Loucy (cell line): ENCODE data around the gene PIM3.

Experiments
- H2AFZ ChIP-seq: fragments of 200-600 bp; sonication (generic); 2 replicates; pipeline ENCODE4 v1.6.0; 2016; ENCODE audit warnings: antibody characterized with exemption, mild to moderate bottlenecking, low read length, moderate library complexity
- H3F3A ChIP-seq: fragments of 200-600 bp; 2 replicates; pipeline ENCODE4 v1.6.0; 2016; ENCODE audit warnings: antibody characterized with exemption, low read depth, mild to moderate bottlenecking
- H3K27me3 ChIP-seq: fragments of 200-600 bp; sonication (generic); 2 replicates; pipeline ENCODE4 v1.6.1; 2014; ENCODE audit warnings: low read length, mild to moderate bottlenecking; ENCODE audit not compliant: insufficient read depth, poor library complexity, severe bottlenecking
- H3K36me3 ChIP-seq: fragments of 200-600 bp; sonication (generic); 2 replicates; pipeline ENCODE4 v1.6.1; 2016; ENCODE audit warnings: low read length; ENCODE audit not compliant: insufficient read depth
- H3K4me1 ChIP-seq: fragments of 200-600 bp; sonication (generic); 2 replicates; pipeline ENCODE4 v1.5.1; 2014; ENCODE audit warnings: low read length, mild to moderate bottlenecking; ENCODE audit not compliant: insufficient read depth, poor library complexity, severe bottlenecking
- H3K4me2 ChIP-seq: fragments of 200-600 bp; sonication (generic); 2 replicates; pipeline ENCODE4 v1.6.0; 2014; ENCODE audit warnings: antibody characterized with exemption, low read length, low read depth, mild to moderate bottlenecking; ENCODE audit not compliant: poor library complexity, severe bottlenecking
- H3K4me3 ChIP-seq: fragments of 200-600 bp; sonication (generic); 2 replicates; pipeline ENCODE4 v1.5.1; 2014; ENCODE audit warnings: low read length, mild to moderate bottlenecking, mixed read lengths; ENCODE audit not compliant: poor library complexity, severe bottlenecking
- H3K79me2 ChIP-seq: fragments of 200-600 bp; sonication (generic); 2 replicates; pipeline ENCODE4 v1.6.1; 2014; ENCODE audit warnings: low read length; ENCODE audit not compliant: insufficient read depth
- H3K9ac ChIP-seq: fragments of 200-600 bp; sonication (generic); 2 replicates; pipeline ENCODE4 v1.6.0; 2014; ENCODE audit warnings: mild to moderate bottlenecking, low read depth, low read length, moderate library complexity; ENCODE audit not compliant: poor library complexity, severe bottlenecking
- H3K9me2 ChIP-seq: fragments of 200-600 bp; sonication (generic); replicated peaks from 2 replicates; pipeline ENCODE4 v1.6.1; 2016; ENCODE audit warnings: low read depth, low read length, mixed read lengths
- H3K9me3 ChIP-seq: fragments of 200-600 bp; sonication (generic); 2 replicates; pipeline ENCODE4 v1.6.1; 2014; ENCODE audit warnings: mild to moderate bottlenecking, antibody characterized with exemption, low read length, low read depth; ENCODE audit not compliant: insufficient read depth
- H4K20me1 ChIP-seq: fragments of 200-600 bp; sonication (generic); 2 replicates; pipeline ENCODE4 v1.6.0; 2014; ENCODE audit warnings: antibody characterized with exemption, low read length, mild to moderate bottlenecking; ENCODE audit not compliant: insufficient read depth, poor library complexity, severe bottlenecking
- EZH2phosphoT487 ChIP-seq: fragments of 200-600 bp; IDR thresholded peaks from 2 replicates; pipeline ENCODE4 v1.6.1; 2018; ENCODE audit warnings: antibody characterized with exemption, mild to moderate bottlenecking, moderate library complexity, borderline replicate concordance
- TF ChIP-seq, protein P1 (sequence below): fragments of 200-600 bp; sonication (generic); conservative IDR thresholded peaks from 2 replicates; pipeline ENCODE4 v1.5.1; 2014; ENCODE audit warnings: mild to moderate bottlenecking, antibody characterized with exemption, low read length

Gene PIM3

DNA sequence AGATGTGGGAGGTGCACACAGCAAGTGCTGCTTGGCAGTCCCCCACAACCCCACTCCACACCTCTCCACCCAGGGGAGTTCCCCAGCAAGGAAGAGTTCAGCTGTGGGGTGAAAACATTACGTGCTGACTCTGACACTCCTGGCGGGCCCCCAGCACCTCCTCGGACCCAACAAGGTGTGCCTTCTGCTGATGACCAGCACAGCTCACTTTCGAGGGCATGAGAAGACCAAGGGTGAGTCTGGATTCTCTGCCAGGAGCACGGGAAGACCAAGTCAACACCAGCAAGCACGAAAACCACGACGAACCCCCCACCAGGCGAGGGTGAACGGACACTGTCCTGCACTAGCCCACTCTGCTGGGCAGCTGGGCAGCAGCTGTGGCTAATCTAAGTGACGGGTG lies 43.7 kb upstream of the PIM3 start:
- H3K9me2 ChIP-seq = no peaks in the 10 kb centered on the region
- peak overlapping the region; percentile 78 for H3K4me3 ChIP-seq
- no peak for TF ChIP-seq EZH2phosphoT487
- TF ChIP-seq, protein P1, sequence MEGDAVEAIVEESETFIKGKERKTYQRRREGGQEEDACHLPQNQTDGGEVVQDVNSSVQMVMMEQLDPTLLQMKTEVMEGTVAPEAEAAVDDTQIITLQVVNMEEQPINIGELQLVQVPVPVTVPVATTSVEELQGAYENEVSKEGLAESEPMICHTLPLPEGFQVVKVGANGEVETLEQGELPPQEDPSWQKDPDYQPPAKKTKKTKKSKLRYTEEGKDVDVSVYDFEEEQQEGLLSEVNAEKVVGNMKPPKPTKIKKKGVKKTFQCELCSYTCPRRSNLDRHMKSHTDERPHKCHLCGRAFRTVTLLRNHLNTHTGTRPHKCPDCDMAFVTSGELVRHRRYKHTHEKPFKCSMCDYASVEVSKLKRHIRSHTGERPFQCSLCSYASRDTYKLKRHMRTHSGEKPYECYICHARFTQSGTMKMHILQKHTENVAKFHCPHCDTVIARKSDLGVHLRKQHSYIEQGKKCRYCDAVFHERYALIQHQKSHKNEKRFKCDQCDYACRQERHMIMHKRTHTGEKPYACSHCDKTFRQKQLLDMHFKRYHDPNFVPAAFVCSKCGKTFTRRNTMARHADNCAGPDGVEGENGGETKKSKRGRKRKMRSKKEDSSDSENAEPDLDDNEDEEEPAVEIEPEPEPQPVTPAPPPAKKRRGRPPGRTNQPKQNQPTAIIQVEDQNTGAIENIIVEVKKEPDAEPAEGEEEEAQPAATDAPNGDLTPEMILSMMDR = no peak
- H2AFZ ChIP-seq = no peak overlapping the region
- H3K79me2 ChIP-seq = peaks cover 3% of the 10 kb centered on the region; the same call in 1 of the 2 replicates
- peaks cover 2% of the 10 kb centered on the region for H4K20me1 ChIP-seq
- H3K4me1 ChIP-seq = peaks cover 5% of the 10 kb centered on the region
- H3K36me3 ChIP-seq = no peaks in the 10 kb centered on the region
- no peaks in the 10 kb centered on the region for H3K27me3 ChIP-seq
- no peak overlapping the region for H3K9ac ChIP-seq
- peak overlapping the region; percentile 96 for H3K4me2 ChIP-seq
- H3F3A ChIP-seq = no peaks in the 10 kb centered on the region
- no peaks in the 10 kb centered on the region for H3K9me3 ChIP-seq

DNA sequence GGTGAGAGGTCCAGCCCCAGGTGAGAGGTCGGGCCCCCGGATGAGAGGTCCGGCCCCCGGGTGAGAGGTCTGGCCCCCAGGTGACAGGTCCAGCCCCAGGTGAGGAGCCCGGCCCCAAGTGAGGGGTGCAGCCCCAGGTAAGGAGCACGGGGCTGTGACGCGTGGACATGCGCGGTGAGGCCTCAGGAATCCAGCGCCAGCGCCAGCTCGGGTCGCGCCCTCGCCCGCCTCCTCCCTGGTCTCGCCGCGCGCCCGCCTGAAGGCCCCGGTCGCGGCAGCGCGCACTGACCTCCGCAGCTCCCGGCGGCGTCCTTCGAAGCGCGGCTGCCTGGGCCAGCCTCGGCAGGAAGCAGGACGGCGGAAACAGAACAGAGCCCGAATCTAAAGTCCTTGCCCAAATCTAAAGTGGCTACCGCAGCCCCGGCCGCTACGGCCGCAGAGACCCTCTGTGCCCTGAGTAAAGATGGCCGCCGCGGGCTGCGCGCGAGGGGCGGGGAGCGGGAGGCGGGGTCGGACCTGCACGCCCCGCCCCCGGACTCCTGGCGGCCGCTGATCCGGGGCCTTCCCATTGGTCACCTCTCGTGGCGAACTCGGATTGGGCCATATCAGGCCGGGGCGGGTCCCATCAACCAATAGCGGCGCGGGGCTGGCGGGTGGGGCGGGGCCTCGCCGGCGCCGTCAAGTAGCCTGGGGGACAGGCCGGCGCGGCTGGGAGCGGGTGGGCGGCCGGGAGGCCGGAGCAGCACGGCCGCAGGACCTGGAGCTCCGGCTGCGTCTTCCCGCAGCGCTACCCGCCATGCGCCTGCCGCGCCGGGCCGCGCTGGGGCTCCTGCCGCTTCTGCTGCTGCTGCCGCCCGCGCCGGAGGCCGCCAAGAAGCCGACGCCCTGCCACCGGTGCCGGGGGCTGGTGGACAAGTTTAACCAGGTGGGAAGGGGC lies 42.3 kb upstream of the PIM3 start, which contains the start of the genes ALG12 and CRELD2:
Gene ALG12, minus strand, starts transcription at position 465 of the 937 bp plus-strand sequence. CDS start 4,673 bp downstream, outside the sequence.
Gene CRELD2, plus strand, starts transcription at position 661 of the 937 bp plus-strand sequence. Its CDS starts 136 bp downstream, at position 797.
- H2AFZ ChIP-seq = peak within 1 kb of the TSS; percentile 87
- peak within 1 kb of the TSS; percentile 78 for H3K4me3 ChIP-seq
- H3K79me2 ChIP-seq = peaks cover 3% of the 10 kb centered on the region; the same call in 1 of the 2 replicates

DNA sequence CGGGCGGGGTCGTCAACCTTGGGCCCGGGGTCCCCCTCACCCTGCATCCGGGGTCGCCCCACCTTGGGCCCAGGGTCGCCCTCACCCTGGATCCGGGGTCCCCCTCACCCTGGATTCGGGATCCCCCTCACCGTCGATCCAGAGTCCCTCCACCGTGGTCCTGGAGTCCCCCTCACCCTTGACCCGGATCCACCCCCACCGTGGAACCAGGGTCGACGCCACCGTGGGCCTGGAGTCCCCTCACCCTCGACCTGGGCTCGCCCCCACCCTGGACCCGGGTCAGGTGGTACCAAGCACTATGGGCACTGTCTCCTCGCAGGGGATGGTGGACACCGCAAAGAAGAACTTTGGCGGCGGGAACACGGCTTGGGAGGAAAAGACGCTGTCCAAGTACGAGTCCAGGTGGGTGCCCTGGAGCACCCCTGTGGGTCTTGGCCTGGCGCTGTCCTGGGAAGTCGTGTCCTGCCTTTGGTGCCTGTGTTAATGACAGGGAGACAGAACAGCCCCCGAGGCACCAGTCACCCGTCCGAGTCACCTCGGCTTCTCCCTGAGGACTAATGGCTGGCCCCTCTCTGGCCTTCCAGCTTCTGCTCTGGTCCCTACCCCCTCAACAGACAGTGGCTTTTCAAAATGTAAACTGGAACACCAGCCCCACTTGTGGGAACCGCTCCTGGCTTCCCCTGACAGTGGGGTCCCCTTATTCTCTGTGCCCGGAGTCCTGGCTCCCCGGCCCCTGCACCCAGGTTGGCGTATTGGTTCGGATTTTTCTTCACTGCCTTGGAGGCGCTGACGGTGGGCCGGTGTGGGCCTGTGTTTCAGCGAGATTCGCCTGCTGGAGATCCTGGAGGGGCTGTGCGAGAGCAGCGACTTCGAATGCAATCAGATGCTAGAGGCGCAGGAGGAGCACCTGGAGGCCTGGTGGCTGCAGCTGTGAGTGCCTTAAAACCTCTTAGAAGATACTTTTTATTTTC lies 41.4 kb upstream of the PIM3 start:
- Histone ChIP-seq H3K9me2 (no peaks in the 10 kb centered on the region), H3K36me3 (no peaks in the 10 kb centered on the region), H3K4me3 (peak overlapping the region; percentile 78), H3K4me2 (peak overlapping the region; percentile 66), H3F3A (no peaks in the 10 kb centered on the region), H3K9me3 (no peaks in the 10 kb centered on the region), H3K79me2 (peaks cover 3% of the 10 kb centered on the region; the same call in 1 of the 2 replicates), H4K20me1 (peaks cover 2% of the 10 kb centered on the region), H3K9ac (peak overlapping the region; percentile 66), H3K4me1 (peaks cover 5% of the 10 kb centered on the region), H2AFZ (no peak overlapping the region), H3K27me3 (no peaks in the 10 kb centered on the region)
- TF ChIP-seq EZH2phosphoT487 = no peak
- TF ChIP-seq, protein P1 = no peak

More for the DNA sequence above, 42.3 kb upstream of the PIM3 start, which contains the start of the genes ALG12 and CRELD2:
- TF ChIP-seq, protein P1 = no peak
- TF ChIP-seq EZH2phosphoT487 = no peak
- H3K4me1 ChIP-seq = peaks cover 5% of the 10 kb centered on the region
- H3K4me2 ChIP-seq = peak within 1 kb of the TSS; percentile 96
- no peaks in the 10 kb centered on the region for H3K9me3 ChIP-seq
- no peaks in the 10 kb centered on the region for H3F3A ChIP-seq
- H3K27me3 ChIP-seq = no peaks in the 10 kb centered on the region
- H4K20me1 ChIP-seq = peaks cover 2% of the 10 kb centered on the region
- H3K9me2 ChIP-seq = no peaks in the 10 kb centered on the region
- no peaks in the 10 kb centered on the region for H3K36me3 ChIP-seq
- H3K9ac ChIP-seq = peak within 1 kb of the TSS; percentile 75
